CD4-positive, alpha-beta memory T cell (primary cell): ENCODE results near the gene SPAG16. TPM values are rescaled to one million over a fixed set of nuclear protein-coding genes. Genes with fewer than 3 reads are reported as not detected.

Source experiments
- CTCF ChIA-PET: fragments of 350-600 bp; sonication (Branson Sonifier 250); formaldehyde crosslinking; loops from one replicate; lab custom pipeline; 2021; ENCODE audit warnings: inconsistent platforms; ENCODE audit not compliant: partially characterized antibody; lab: Charles Lee
- POLR2A ChIA-PET: fragments of 350-600 bp; sonication (Branson Sonifier 250); formaldehyde crosslinking; loops from one replicate; lab custom pipeline; 2021; ENCODE audit not compliant: partially characterized antibody; lab: Charles Lee
- DNase-seq, 5 donors: peaks; one replicate each; pipeline versions ENCODE4 v3.0.0 to v3.0.0-alpha.2; 2020 to 2022; ENCODE audit warnings: mixed read lengths in 1 of 5
- H3K27ac ChIP-seq: one replicate; pipeline ENCODE4 v1.7.0; 2013; ENCODE audit warnings: low read depth, low read length
- H3K27me3 ChIP-seq: 2 replicates; pipeline ENCODE4 v1.7.0; 2013; ENCODE audit warnings: mild to moderate bottlenecking, low read length, moderate library complexity; ENCODE audit not compliant: insufficient read depth
- H3K36me3 ChIP-seq: 2 replicates; pipeline ENCODE4 v1.7.0; 2013; ENCODE audit warnings: mild to moderate bottlenecking, low read length, moderate library complexity; ENCODE audit not compliant: insufficient read depth
- H3K4me1 ChIP-seq: 2 replicates; pipeline ENCODE4 v1.7.0; 2013; ENCODE audit warnings: mild to moderate bottlenecking, low read length, moderate library complexity; ENCODE audit not compliant: insufficient read depth
- H3K4me3 ChIP-seq, 2 donors: one replicate each; pipeline ENCODE4 v1.7.0; 2013; ENCODE audit warnings: low read length in 2 of 2, mild to moderate bottlenecking in 1 of 2
- H3K9me3 ChIP-seq, 2 donors: one replicate each; pipeline ENCODE4 v1.7.0; 2013; ENCODE audit warnings: low read length in 2 of 2, control low read depth in 1 of 2; ENCODE audit not compliant: control insufficient read depth in 1 of 2
- H3K27ac Mint-ChIP-seq, 7 donors: one replicate each; pipeline ENCODE4 v1.8.0; 2020 to 2021; ENCODE audit warnings: mixed read lengths in 7 of 7, mild to moderate bottlenecking in 6 of 7, inconsistent platforms in 3 of 7, moderate library complexity in 3 of 7
- H3K27me3 Mint-ChIP-seq, 2 donors: one replicate each; pipeline ENCODE4 v1.8.0; 2020 to 2021; ENCODE audit warnings: mixed read lengths in 2 of 2
- H3K36me3 Mint-ChIP-seq, 2 donors: one replicate each; pipeline ENCODE4 v1.8.0; 2020 to 2021; ENCODE audit warnings: mixed read lengths in 2 of 2, inconsistent platforms in 1 of 2, mild to moderate bottlenecking in 1 of 2
- H3K4me1 Mint-ChIP-seq, 4 donors: one replicate each; pipeline ENCODE4 v1.8.0; 2020 to 2021; ENCODE audit warnings: mixed read lengths in 4 of 4, mild to moderate bottlenecking in 1 of 4
- H3K4me3 Mint-ChIP-seq, 8 donors: one replicate each; pipeline ENCODE4 v1.8.0; 2020 to 2021; ENCODE audit warnings: mixed read lengths in 8 of 8, mild to moderate bottlenecking in 7 of 8, moderate library complexity in 6 of 8, inconsistent platforms in 3 of 8
- H3K9me3 Mint-ChIP-seq, 8 donors: one replicate each; pipeline ENCODE4 v1.8.0; 2020 to 2021; ENCODE audit warnings: mixed read lengths in 8 of 8, mild to moderate bottlenecking in 5 of 8, inconsistent platforms in 3 of 8, moderate library complexity in 1 of 8
- intact Hi-C: fragments of 100-400 bp; cut with micrococcal nuclease; formaldehyde crosslinking; loops from one replicate; pipeline ENCODE4 v1.15.1; 2023
- polyA plus RNA-seq, 2 donors: library from polyadenylated mRNA; unstranded; fragments of 300-500 nt; fragmentation: Illumina TruSeq; gene quantifications; one replicate each; pipeline ENCODE4 v1.2.3, GENCODE V29; 2021
- total RNA-seq, 2 experiments: library from RNA; stranded (reverse); gene quantifications; one replicate each; pipeline ENCODE4 v1.2.3, GENCODE V29; 2021

The SPAG16 gene
- total and polyA plus RNA-seq, 4 experiments from 2014 or later = 6.3 to 21.7 (median 11.2) TPM

- Histone ChIP-seq H3K36me3 (no peaks in the 10 kb centered on the region), H3K9me3 (peaks cover 0 to 4% of the 10 kb centered on the region in 2 donors), H3K4me3 (no peak overlapping the region), H3K27me3 (no peaks in the 10 kb centered on the region), H3K27ac (no peak overlapping the region), H3K4me1 (no peaks in the 10 kb centered on the region)
- H3K27me3 Mint-ChIP-seq = no peaks in the 10 kb centered on the region
- no peak for DNase-seq
- H3K4me1 Mint-ChIP-seq = no peaks in the 10 kb centered on the region
- peaks cover 9 to 39% (median 18%) of the 10 kb centered on the region in 8 donors for H3K9me3 Mint-ChIP-seq
- ChIA-PET POLR2A (no interaction called here), CTCF (no interaction called here)
- no peak overlapping the region for H3K27ac Mint-ChIP-seq
- H3K36me3 Mint-ChIP-seq = peaks cover 0 to 4% of the 10 kb centered on the region in 2 donors
- intact Hi-C loops = no loop called here
- no peak overlapping the region for H3K4me3 Mint-ChIP-seq
These were observed 239.9 kb downstream of the SPAG16 start for GRCh38 chr2:213524164-213524563.

- CTCF ChIA-PET = no interaction called here
- Mint-ChIP-seq H3K27ac (no peak overlapping the region), H3K36me3 (no peaks in the 10 kb centered on the region), H3K9me3 (peaks cover 0 to 5% (median 0%) of the 10 kb centered on the region in 8 donors), H3K4me1 (no peaks in the 10 kb centered on the region), H3K27me3 (no peaks in the 10 kb centered on the region), H3K4me3 (no peak overlapping the region)
- Histone ChIP-seq H3K36me3 (no peaks in the 10 kb centered on the region), H3K27me3 (no peaks in the 10 kb centered on the region), H3K4me1 (no peaks in the 10 kb centered on the region), H3K27ac (no peak overlapping the region), H3K4me3 (no peak overlapping the region), H3K9me3 (no peaks in the 10 kb centered on the region)
- DNase-seq = no peak
- POLR2A ChIA-PET = no interaction called here
- intact Hi-C loops = no loop called here
These were observed 253.3 kb downstream of the SPAG16 start for GRCh38 chr2:213537579-213537978.

- intact Hi-C loops = no loop called here
- no peak for DNase-seq
- H3K27ac Mint-ChIP-seq = no peak overlapping the region
- H3K4me1 Mint-ChIP-seq = no peaks in the 10 kb centered on the region
- H3K4me3 Mint-ChIP-seq = no peak overlapping the region
- peaks cover 0 to 7% (median 1%) of the 10 kb centered on the region in 8 donors for H3K9me3 Mint-ChIP-seq
- no peaks in the 10 kb centered on the region for H3K36me3 ChIP-seq
- no peaks in the 10 kb centered on the region for H3K27me3 ChIP-seq
- no peaks in the 10 kb centered on the region for H3K9me3 ChIP-seq
- POLR2A ChIA-PET = no interaction called here
- no peak overlapping the region for H3K4me3 ChIP-seq
- H3K27me3 Mint-ChIP-seq = no peaks in the 10 kb centered on the region
- no peaks in the 10 kb centered on the region for H3K4me1 ChIP-seq
- H3K27ac ChIP-seq = no peak overlapping the region
- CTCF ChIA-PET = no interaction called here
- H3K36me3 Mint-ChIP-seq = no peaks in the 10 kb centered on the region
These were observed 260.7 kb downstream of the SPAG16 start for GRCh38 chr2:213544940-213545339.

- DNase-seq = no peak
- intact Hi-C loops = no loop called here
- no peaks in the 10 kb centered on the region for H3K9me3 ChIP-seq
- no peaks in the 10 kb centered on the region for H3K36me3 Mint-ChIP-seq
- H3K27ac Mint-ChIP-seq = no peak overlapping the region
- H3K36me3 ChIP-seq = no peaks in the 10 kb centered on the region
- peaks cover 0 to 7% (median 1%) of the 10 kb centered on the region in 8 donors for H3K9me3 Mint-ChIP-seq
- no peaks in the 10 kb centered on the region for H3K4me1 ChIP-seq
- POLR2A ChIA-PET = no interaction called here
- no peak overlapping the region for H3K27ac ChIP-seq
- H3K27me3 Mint-ChIP-seq = no peaks in the 10 kb centered on the region
- no peak overlapping the region for H3K4me3 Mint-ChIP-seq
- H3K4me3 ChIP-seq = no peak overlapping the region
- no peaks in the 10 kb centered on the region for H3K4me1 Mint-ChIP-seq
- H3K27me3 ChIP-seq = no peaks in the 10 kb centered on the region
- CTCF ChIA-PET = no interaction called here
These were observed 261.2 kb downstream of the SPAG16 start for GRCh38 chr2:213545481-213545880.

GRCh38 chr2:213545964-213546475, 261.8 kb downstream of the SPAG16 start:
- H3K36me3 Mint-ChIP-seq = no peaks in the 10 kb centered on the region
- H3K4me3 ChIP-seq = no peak overlapping the region
- peaks cover 0 to 7% (median 1%) of the 10 kb centered on the region in 8 donors for H3K9me3 Mint-ChIP-seq
- intact Hi-C loops = no loop called here
- no peak overlapping the region for H3K4me3 Mint-ChIP-seq
- no peaks in the 10 kb centered on the region for H3K27me3 Mint-ChIP-seq
- H3K27ac ChIP-seq = no peak overlapping the region
- H3K4me1 Mint-ChIP-seq = no peaks in the 10 kb centered on the region
- DNase-seq = no peak
- CTCF ChIA-PET = no interaction called here
- no peak overlapping the region for H3K27ac Mint-ChIP-seq
- H3K27me3 ChIP-seq = no peaks in the 10 kb centered on the region
- no peaks in the 10 kb centered on the region for H3K9me3 ChIP-seq
- no peaks in the 10 kb centered on the region for H3K4me1 ChIP-seq
- H3K36me3 ChIP-seq = no peaks in the 10 kb centered on the region
- POLR2A ChIA-PET = no interaction called here

GRCh38 chr2:213551526-213551925, 267.3 kb downstream of the SPAG16 start:
- intact Hi-C loops = loop anchor here (2.0 kb wide), 1 partner anchor 33 kb away; no protein-coding TSS in a partner anchor
- POLR2A ChIA-PET = no interaction called here
- CTCF ChIA-PET = no interaction called here
- no peak overlapping the region for H3K4me3 ChIP-seq
- no peak overlapping the region for H3K27ac Mint-ChIP-seq
- DNase-seq = no peak
- no peaks in the 10 kb centered on the region for H3K9me3 ChIP-seq
- H3K36me3 ChIP-seq = no peaks in the 10 kb centered on the region
- no peaks in the 10 kb centered on the region for H3K4me1 Mint-ChIP-seq
- H3K36me3 Mint-ChIP-seq = no peaks in the 10 kb centered on the region
- H3K4me1 ChIP-seq = no peaks in the 10 kb centered on the region
- no peaks in the 10 kb centered on the region for H3K27me3 ChIP-seq
- no peak overlapping the region for H3K27ac ChIP-seq
- peaks cover 0 to 8% (median 4%) of the 10 kb centered on the region in 8 donors for H3K9me3 Mint-ChIP-seq
- no peak overlapping the region for H3K4me3 Mint-ChIP-seq
- no peaks in the 10 kb centered on the region for H3K27me3 Mint-ChIP-seq

- H3K4me3 Mint-ChIP-seq = no peak overlapping the region
- intact Hi-C loops = no loop called here
- no peak for DNase-seq
- CTCF ChIA-PET = no interaction called here
- H3K9me3 Mint-ChIP-seq = peaks cover 0 to 13% (median 6%) of the 10 kb centered on the region in 8 donors
- H3K36me3 Mint-ChIP-seq = no peaks in the 10 kb centered on the region
- no peaks in the 10 kb centered on the region for H3K4me1 Mint-ChIP-seq
- no peak overlapping the region for H3K27ac ChIP-seq
- no peaks in the 10 kb centered on the region for H3K4me1 ChIP-seq
- no peak overlapping the region for H3K27ac Mint-ChIP-seq
- POLR2A ChIA-PET = no interaction called here
- no peaks in the 10 kb centered on the region for H3K27me3 Mint-ChIP-seq
- H3K27me3 ChIP-seq = no peaks in the 10 kb centered on the region
- H3K4me3 ChIP-seq = no peak overlapping the region
- H3K9me3 ChIP-seq = no peaks in the 10 kb centered on the region
- no peaks in the 10 kb centered on the region for H3K36me3 ChIP-seq
These were observed 274.8 kb downstream of the SPAG16 start for GRCh38 chr2:213559053-213559452.

- H3K36me3 Mint-ChIP-seq = no peaks in the 10 kb centered on the region
- H3K27ac ChIP-seq = no peak overlapping the region
- peaks cover 0 to 7% (median 4%) of the 10 kb centered on the region in 8 donors for H3K9me3 Mint-ChIP-seq
- no peaks in the 10 kb centered on the region for H3K9me3 ChIP-seq
- ChIA-PET CTCF (no interaction called here), POLR2A (no interaction called here)
- H3K27me3 Mint-ChIP-seq = no peaks in the 10 kb centered on the region
- no peaks in the 10 kb centered on the region for H3K4me1 Mint-ChIP-seq
- DNase-seq = no peak
- no peak overlapping the region for H3K27ac Mint-ChIP-seq
- intact Hi-C loops = no loop called here
- H3K27me3 ChIP-seq = no peaks in the 10 kb centered on the region
- H3K4me1 ChIP-seq = no peaks in the 10 kb centered on the region
- no peak overlapping the region for H3K4me3 Mint-ChIP-seq
- H3K4me3 ChIP-seq = no peak overlapping the region
- H3K36me3 ChIP-seq = no peaks in the 10 kb centered on the region
These were observed 277.5 kb downstream of the SPAG16 start for GRCh38 chr2:213561759-213562158.
